IPS-20b (cell line): ENCODE measurements around the gene SIPA1.

Experiments
- H3K27ac ChIP-seq: one replicate; pipeline ENCODE4 v1.5.1; 2013; ENCODE audit warnings: low read length
- H3K27me3 ChIP-seq: 2 replicates; pipeline ENCODE4 v1.6.1; 2013; ENCODE audit warnings: mild to moderate bottlenecking, low read length, inconsistent platforms; ENCODE audit not compliant: insufficient read depth
- H3K36me3 ChIP-seq: 2 replicates; pipeline ENCODE4 v1.6.1; 2013; ENCODE audit warnings: low read depth, mild to moderate bottlenecking, inconsistent platforms, low read length, moderate library complexity; ENCODE audit not compliant: insufficient read depth
- H3K4me1 ChIP-seq: 2 replicates; pipeline ENCODE4 v1.6.1; 2013; ENCODE audit warnings: mild to moderate bottlenecking, control low read depth, inconsistent platforms, low read length, moderate library complexity; ENCODE audit not compliant: insufficient read depth
- H3K4me3 ChIP-seq: 2 replicates; pipeline ENCODE4 v1.5.1; 2013; ENCODE audit warnings: mild to moderate bottlenecking, low read length, inconsistent platforms
- H3K9ac ChIP-seq: 2 replicates; pipeline ENCODE4 v1.6.1; 2013; ENCODE audit warnings: low read depth, mild to moderate bottlenecking, inconsistent platforms, low read length, moderate library complexity
- H3K9me3 ChIP-seq: 2 replicates; pipeline ENCODE4 v1.6.1; 2013; ENCODE audit warnings: mild to moderate bottlenecking, low read depth, low read length, inconsistent platforms; ENCODE audit not compliant: insufficient read depth

The SIPA1 gene

DNA sequence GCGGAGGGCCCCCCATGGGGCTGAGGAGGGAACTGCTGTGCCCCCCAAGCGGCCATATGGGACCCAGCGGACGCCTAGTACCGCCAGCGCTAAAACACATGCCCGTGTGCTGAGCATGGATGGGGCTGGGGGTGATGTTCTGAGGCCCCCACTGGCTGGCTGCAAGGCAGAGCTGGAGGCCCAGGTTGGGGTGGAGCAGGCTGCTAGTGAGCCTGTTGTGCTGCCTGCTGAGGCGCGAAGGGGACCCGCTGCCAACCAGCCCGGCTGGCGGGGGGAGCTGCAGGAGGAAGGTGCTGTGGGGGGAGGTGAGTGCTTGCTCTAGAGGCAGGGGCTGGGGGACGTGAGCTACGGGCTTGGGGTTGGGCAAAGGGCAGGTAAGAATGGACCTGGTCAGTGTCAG lies 19.1 kb upstream of the SIPA1 start:
- peaks cover 48% of the 10 kb centered on the region for H3K36me3 ChIP-seq
- H3K4me3 ChIP-seq = no peak overlapping the region
- H3K27ac ChIP-seq = no peak overlapping the region

GRCh38 chr11:65619281-65619928 lies 18.5 kb upstream of the SIPA1 start:
- peaks cover 54% of the 10 kb centered on the region for H3K36me3 ChIP-seq
- no peaks in the 10 kb centered on the region for H3K9me3 ChIP-seq
- H3K4me3 ChIP-seq = no peak overlapping the region
- H3K4me1 ChIP-seq = peaks cover 5% of the 10 kb centered on the region; the same call in 1 of the 2 replicates
- no peaks in the 10 kb centered on the region for H3K27me3 ChIP-seq
- H3K9ac ChIP-seq = no peak overlapping the region
- H3K27ac ChIP-seq = no peak overlapping the region

More for the DNA sequence above, 19.1 kb upstream of the SIPA1 start:
- Histone ChIP-seq H3K9ac (no peak overlapping the region), H3K27me3 (no peaks in the 10 kb centered on the region), H3K4me1 (peaks cover 5% of the 10 kb centered on the region; the same call in 1 of the 2 replicates), H3K9me3 (no peaks in the 10 kb centered on the region)

- H3K27me3 ChIP-seq = no peaks in the 10 kb centered on the region
- H3K36me3 ChIP-seq = peaks cover 63% of the 10 kb centered on the region
- no peak overlapping the region for H3K4me3 ChIP-seq
- no peaks in the 10 kb centered on the region for H3K9me3 ChIP-seq
- H3K9ac ChIP-seq = no peak overlapping the region
- no peak overlapping the region for H3K27ac ChIP-seq
- H3K4me1 ChIP-seq = peaks cover 5% of the 10 kb centered on the region; the same call in 1 of the 2 replicates
Observed at GRCh38 chr11:65620666-65621065, 17.2 kb upstream of the SIPA1 start.

GRCh38 chr11:65621460-65621859 lies 16.4 kb upstream of the SIPA1 start:
- H3K9ac ChIP-seq = no peak overlapping the region
- peaks cover 71% of the 10 kb centered on the region for H3K36me3 ChIP-seq
- no peak overlapping the region for H3K4me3 ChIP-seq
- H3K4me1 ChIP-seq = peaks cover 3% of the 10 kb centered on the region; the same call in 1 of the 2 replicates
- no peaks in the 10 kb centered on the region for H3K27me3 ChIP-seq
- H3K27ac ChIP-seq = no peak overlapping the region
- H3K9me3 ChIP-seq = no peaks in the 10 kb centered on the region

DNA sequence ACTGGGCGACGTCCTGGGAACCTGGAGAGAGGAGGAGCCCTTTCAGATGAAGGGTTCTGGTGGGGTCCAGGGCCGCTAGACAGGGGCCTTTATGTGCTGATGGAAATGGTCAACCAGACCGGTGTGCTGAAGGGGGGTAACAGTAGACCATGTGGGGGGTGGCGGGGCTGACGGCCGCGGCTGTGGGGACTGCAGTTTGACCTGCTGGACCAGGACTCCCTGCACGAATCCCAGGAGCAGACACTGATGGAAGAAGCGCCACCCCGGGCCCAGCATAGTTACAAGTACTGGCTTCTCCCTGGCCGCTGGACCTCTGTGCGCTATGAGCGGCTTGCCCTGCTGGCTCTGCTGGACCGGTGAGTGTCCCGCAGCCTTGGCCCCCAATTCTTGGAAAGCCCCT lies 15.9 kb upstream of the SIPA1 start:
- Histone ChIP-seq H3K9me3 (no peaks in the 10 kb centered on the region), H3K4me3 (no peak overlapping the region), H3K9ac (no peak overlapping the region), H3K4me1 (no peaks in the 10 kb centered on the region), H3K27ac (no peak overlapping the region), H3K27me3 (no peaks in the 10 kb centered on the region), H3K36me3 (peaks cover 76% of the 10 kb centered on the region)

DNA sequence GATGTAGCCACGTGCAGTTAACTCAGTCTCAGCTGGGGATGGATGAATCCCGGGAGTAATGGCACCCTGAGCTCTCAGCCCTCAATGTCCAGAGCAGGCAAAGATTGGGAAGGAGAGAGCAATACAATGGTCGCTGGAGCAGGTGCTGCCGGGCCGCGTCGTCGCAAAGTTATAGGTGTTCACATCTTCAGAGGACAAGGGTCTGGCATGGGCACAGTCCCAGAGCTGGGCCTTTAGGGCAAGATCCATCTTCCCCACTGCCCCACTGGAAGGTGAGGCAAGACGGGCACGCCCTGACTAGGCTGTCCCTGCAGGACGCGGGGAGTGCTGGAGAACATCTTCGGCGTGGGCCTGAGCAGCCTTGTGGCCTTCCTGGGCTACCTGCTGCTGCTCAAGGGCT lies 14.7 kb upstream of the SIPA1 start:
- Histone ChIP-seq H3K36me3 (peaks cover 76% of the 10 kb centered on the region), H3K9me3 (no peaks in the 10 kb centered on the region), H3K4me1 (no peaks in the 10 kb centered on the region), H3K4me3 (no peak overlapping the region), H3K27ac (no peak overlapping the region), H3K9ac (no peak overlapping the region), H3K27me3 (no peaks in the 10 kb centered on the region)

DNA sequence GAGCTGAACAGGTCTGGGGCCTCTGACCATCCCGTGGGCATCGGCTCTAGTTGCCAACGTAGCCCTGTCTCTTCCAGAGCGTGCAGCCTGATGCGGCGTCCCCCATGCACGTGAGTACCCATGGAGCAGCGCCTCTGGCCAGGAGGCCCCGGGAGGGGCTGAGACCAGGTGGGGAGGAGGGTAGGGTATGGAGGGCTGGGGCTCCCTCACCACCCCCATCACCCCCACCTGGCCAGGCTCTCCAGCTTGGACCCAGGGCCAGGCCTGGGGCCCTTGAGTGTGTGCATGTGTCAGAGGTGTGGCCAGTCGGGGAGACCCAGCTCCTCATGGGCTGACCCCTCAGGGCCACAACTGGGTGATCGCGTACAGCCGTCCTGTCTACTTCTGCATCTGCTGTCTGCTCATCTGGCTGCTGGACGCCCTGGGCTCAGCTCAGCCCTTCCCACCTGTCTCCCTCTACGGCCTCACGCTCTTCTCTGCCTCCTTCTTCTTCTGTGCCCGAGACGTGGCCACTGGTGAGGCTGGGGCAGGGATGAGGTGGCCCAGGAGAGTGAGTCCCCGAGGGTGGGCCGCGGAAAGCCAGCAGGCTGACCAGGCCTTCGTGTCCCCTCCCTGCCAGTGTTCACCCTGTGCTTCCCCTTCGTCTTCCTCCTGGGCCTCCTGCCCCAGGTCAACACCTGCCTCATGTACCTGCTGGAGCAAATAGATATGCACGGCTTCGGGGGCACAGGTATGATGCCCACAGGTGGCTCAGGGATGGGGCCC lies 13.9 kb upstream of the SIPA1 start:
- Histone ChIP-seq H3K36me3 (peaks cover 74% of the 10 kb centered on the region), H3K9me3 (no peaks in the 10 kb centered on the region), H3K27ac (no peak overlapping the region), H3K4me3 (no peak overlapping the region), H3K4me1 (no peaks in the 10 kb centered on the region), H3K27me3 (no peaks in the 10 kb centered on the region), H3K9ac (no peak overlapping the region)

DNA sequence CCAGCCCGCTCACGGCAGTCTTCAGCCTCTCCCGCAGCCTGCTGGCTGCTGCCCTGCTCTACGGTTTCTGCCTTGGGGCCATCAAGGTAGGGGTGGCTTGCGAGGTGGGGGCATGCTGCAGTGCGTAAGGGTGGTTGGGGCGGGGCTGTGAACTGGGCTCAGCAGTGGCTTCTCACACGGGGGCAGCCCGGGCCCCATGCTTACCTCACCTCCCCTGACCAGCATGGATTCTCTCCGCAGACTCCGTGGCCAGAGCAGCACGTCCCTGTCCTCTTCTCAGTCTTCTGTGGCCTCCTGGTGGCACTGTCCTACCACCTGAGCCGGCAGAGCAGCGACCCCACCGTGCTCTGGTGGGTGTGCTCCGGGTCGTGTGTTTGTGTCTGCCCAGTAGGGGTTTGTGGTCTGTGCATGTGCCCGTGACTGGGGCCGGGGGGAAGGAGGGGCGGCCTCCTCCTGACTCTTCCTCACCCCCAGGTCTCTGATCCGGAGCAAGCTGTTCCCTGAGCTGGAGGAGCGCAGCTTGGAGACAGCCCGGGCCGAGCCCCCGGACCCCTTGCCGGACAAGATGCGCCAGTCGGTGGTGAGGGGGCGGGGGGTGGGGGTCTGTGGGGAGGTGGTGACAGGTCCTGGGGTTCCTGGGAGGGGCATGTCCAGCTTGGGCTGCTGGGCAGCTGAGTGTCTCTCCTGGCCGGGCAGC lies 12.8 kb upstream of the SIPA1 start:
- Histone ChIP-seq H3K4me1 (no peaks in the 10 kb centered on the region), H3K4me3 (no peak overlapping the region), H3K27ac (no peak overlapping the region), H3K9me3 (no peaks in the 10 kb centered on the region), H3K9ac (no peak overlapping the region), H3K36me3 (peaks cover 76% of the 10 kb centered on the region), H3K27me3 (no peaks in the 10 kb centered on the region)

DNA sequence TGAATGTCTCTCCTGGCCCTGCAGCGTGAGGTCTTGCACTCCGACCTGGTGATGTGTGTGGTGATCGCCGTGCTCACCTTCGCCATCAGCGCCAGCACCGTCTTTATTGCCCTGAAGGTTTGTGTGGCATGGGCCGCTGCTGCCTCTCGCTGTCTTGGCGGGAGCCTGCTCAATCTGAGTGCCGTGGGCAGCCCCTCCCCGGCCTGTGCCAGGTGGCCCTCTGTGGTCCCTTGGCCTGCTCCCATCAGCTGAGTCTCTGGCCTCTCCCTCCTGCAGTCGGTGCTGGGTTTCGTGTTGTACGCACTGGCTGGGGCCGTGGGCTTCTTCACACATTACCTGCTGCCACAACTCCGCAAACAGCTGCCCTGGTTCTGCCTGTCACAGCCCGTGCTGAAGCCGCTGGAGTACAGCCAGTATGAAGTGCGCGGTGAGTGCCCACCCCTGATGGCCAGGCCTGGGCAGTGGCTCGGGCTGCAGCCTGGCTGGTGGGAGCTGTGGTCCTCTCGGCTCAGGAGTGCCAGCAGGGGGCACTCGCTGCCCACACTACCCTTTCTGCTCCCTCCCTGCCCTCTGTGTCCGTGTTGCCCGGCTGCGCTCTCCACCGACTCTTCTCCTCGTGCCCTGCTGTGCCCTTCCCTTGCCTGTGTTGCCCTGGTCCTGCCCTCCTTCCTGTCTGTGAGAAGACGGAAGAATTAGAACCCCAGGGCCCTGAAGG lies 12.1 kb upstream of the SIPA1 start:
- Histone ChIP-seq H3K36me3 (peaks cover 76% of the 10 kb centered on the region), H3K4me1 (no peaks in the 10 kb centered on the region), H3K9me3 (no peaks in the 10 kb centered on the region), H3K9ac (no peak overlapping the region), H3K27me3 (no peaks in the 10 kb centered on the region), H3K27ac (no peak overlapping the region), H3K4me3 (no peak overlapping the region)

DNA sequence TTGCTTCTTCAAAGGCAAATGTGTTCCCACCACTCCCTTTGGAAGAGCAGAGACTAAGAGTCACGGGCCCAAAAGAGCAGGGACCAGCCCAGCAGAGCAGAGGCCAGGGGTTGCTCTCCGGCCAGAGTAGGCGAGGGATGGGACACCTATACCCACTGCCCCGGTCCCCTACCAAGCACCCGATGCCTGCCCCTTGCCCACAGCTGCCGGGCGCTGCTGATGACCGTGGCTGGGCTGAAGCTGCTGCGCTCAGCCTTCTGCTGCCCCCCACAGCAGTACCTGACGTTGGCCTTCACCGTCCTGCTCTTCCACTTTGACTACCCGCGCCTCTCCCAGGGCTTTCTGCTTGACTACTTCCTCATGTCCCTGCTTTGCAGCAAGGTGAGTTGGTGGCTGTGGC lies 10.7 kb upstream of the SIPA1 start:
- H3K27ac ChIP-seq = no peak overlapping the region
- no peak overlapping the region for H3K4me3 ChIP-seq
- no peak overlapping the region for H3K9ac ChIP-seq
- H3K9me3 ChIP-seq = no peaks in the 10 kb centered on the region
- H3K27me3 ChIP-seq = no peaks in the 10 kb centered on the region
- H3K36me3 ChIP-seq = peaks cover 78% of the 10 kb centered on the region
- H3K4me1 ChIP-seq = no peaks in the 10 kb centered on the region

DNA sequence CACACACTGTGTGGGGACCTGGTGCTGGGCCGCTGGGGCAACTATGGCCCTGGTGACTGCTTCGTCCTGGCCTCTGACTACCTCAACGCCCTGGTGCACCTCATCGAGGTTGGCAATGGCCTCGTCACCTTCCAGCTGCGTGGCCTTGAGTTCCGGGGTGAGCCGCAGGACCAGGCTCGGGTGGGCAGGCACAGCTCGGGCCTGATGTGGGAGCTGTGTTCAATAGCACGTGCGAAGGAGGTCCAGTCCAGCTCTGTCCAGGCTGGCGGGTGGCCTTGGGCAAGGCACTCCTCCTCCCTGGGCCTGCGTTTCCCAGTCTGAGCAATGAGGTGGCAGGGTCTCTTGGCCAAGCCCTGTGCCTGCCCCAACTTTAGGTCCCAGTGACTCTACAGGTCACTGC lies 8.3 kb upstream of the SIPA1 start:
- Histone ChIP-seq H3K4me3 (no peak overlapping the region), H3K9ac (no peak overlapping the region), H3K27me3 (no peaks in the 10 kb centered on the region), H3K36me3 (peaks cover 74% of the 10 kb centered on the region), H3K4me1 (no peaks in the 10 kb centered on the region), H3K27ac (no peak overlapping the region), H3K9me3 (no peaks in the 10 kb centered on the region)
